OCI-LY3 (cell line): ENCODE measurements around the gene OCRL.
A peak's percentile ranks its signal among the peaks of the same experiment; 100 is the strongest.

Experiments used
- H2AFZ ChIP-seq: fragments of 200-600, 300-600 bp; shearing (Covaris generic); 2 replicates; pipeline ENCODE4 v1.6.0; 2014; ENCODE audit warnings: antibody characterized with exemption, low read depth, low read length
- H3K27ac ChIP-seq: fragments of 200-600, 300-600 bp; sonication (generic); 2 replicates; pipeline ENCODE4 v1.5.1; 2014; ENCODE audit warnings: mild to moderate bottlenecking, low read length, moderate library complexity, mixed read lengths
- H3K27me3 ChIP-seq: fragments of 200-600, 300-600 bp; sonication (generic); 2 replicates; pipeline ENCODE4 v1.6.1; 2014; ENCODE audit warnings: low read depth, low read length, mixed read lengths
- H3K36me3 ChIP-seq: fragments of 200-600, 300-600 bp; sonication (generic); replicated peaks from 2 replicates; pipeline ENCODE3; 2014; ENCODE audit warnings: low read depth, low read length, mixed read lengths
- H3K4me1 ChIP-seq: fragments of 300-600, 200-600 bp; sonication (generic); 2 replicates; pipeline ENCODE4 v1.6.1; 2014; ENCODE audit warnings: low read length, mixed read lengths
- H3K4me2 ChIP-seq: fragments of 200-600, 300-600 bp; sonication (generic); 2 replicates; pipeline ENCODE4 v1.6.1; 2014; ENCODE audit warnings: low read length, mixed read lengths
- H3K4me3 ChIP-seq: fragments of 300-600, 200-600 bp; sonication (generic); 2 replicates; pipeline ENCODE4 v1.5.1; 2014; ENCODE audit warnings: antibody characterized with exemption, mild to moderate bottlenecking, low read length, moderate library complexity
- H3K79me2 ChIP-seq: fragments of 300-600, 200-600 bp; shearing (Covaris generic); 2 replicates; pipeline ENCODE4 v1.6.1; 2014; ENCODE audit warnings: mild to moderate bottlenecking, low read length, mixed read lengths
- H3K9ac ChIP-seq: fragments of 300-600, 200-600 bp; shearing (Covaris generic); 2 replicates; pipeline ENCODE4 v1.6.0; 2014; ENCODE audit warnings: mild to moderate bottlenecking, low read length, moderate library complexity
- H3K9me3 ChIP-seq: fragments of 200-600, 300-600 bp; shearing (Covaris generic); 2 replicates; pipeline ENCODE4 v1.6.1; 2014; ENCODE audit warnings: low read length, mixed read lengths; ENCODE audit not compliant: insufficient read depth
- H4K20me1 ChIP-seq: fragments of 200-600, 300-600 bp; sonication (generic); 2 replicates; pipeline ENCODE4 v1.6.1; 2016; ENCODE audit warnings: low read length, mixed read lengths; ENCODE audit not compliant: insufficient read depth
- CTCF ChIP-seq: fragments of 200-600, 300-600 bp; sonication (generic); IDR thresholded peaks from 2 replicates; pipeline ENCODE4 v1.5.1; 2014; ENCODE audit warnings: antibody characterized with exemption, low read length, low read depth
- EZH2phosphoT487 ChIP-seq: fragments of 200-600 bp; shearing (Covaris generic); IDR thresholded peaks from 2 replicates; pipeline ENCODE4 v1.6.1; 2018; ENCODE audit warnings: antibody characterized with exemption, mixed run types, low read depth

Gene OCRL

GRCh38 chrX:129599499-129599898 is 59.4 kb downstream of the OCRL start:
- no peaks in the 10 kb centered on the region for H3K9me3 ChIP-seq
- H4K20me1 ChIP-seq: no peaks in the 10 kb centered on the region
- no peaks in the 10 kb centered on the region for H3K79me2 ChIP-seq
- H3K9ac ChIP-seq: no peak overlapping the region
- no peak overlapping the region for H3K4me3 ChIP-seq
- no peak overlapping the region for H3K4me2 ChIP-seq
- H3K4me1 ChIP-seq: peaks cover 7% of the 10 kb centered on the region
- no peaks in the 10 kb centered on the region for H3K36me3 ChIP-seq
- H2AFZ ChIP-seq: no peak overlapping the region
- no peak overlapping the region for H3K27ac ChIP-seq
- TF ChIP-seq CTCF: no peak
- no peak for TF ChIP-seq EZH2phosphoT487
- no peaks in the 10 kb centered on the region for H3K27me3 ChIP-seq

- H2AFZ ChIP-seq: no peak overlapping the region
- H3K27me3 ChIP-seq: no peaks in the 10 kb centered on the region
- no peak overlapping the region for H3K4me2 ChIP-seq
- H3K9me3 ChIP-seq: no peaks in the 10 kb centered on the region
- no peak overlapping the region for H3K27ac ChIP-seq
- no peak overlapping the region for H3K9ac ChIP-seq
- H3K4me1 ChIP-seq: peaks cover 12% of the 10 kb centered on the region
- H3K36me3 ChIP-seq: no peaks in the 10 kb centered on the region
- H3K79me2 ChIP-seq: no peaks in the 10 kb centered on the region
- no peak overlapping the region for H3K4me3 ChIP-seq
- TF ChIP-seq EZH2phosphoT487: no peak
- H4K20me1 ChIP-seq: no peaks in the 10 kb centered on the region
Observed at GRCh38 chrX:129599996-129600395, 59.9 kb downstream of the OCRL start.

GRCh38 chrX:129600981-129601424 is 60.9 kb downstream of the OCRL start:
- Histone ChIP-seq H3K4me2 (no peak overlapping the region), H3K9me3 (no peaks in the 10 kb centered on the region), H3K4me1 (peaks cover 16% of the 10 kb centered on the region), H3K4me3 (no peak overlapping the region), H3K79me2 (no peaks in the 10 kb centered on the region), H3K9ac (no peak overlapping the region), H4K20me1 (no peaks in the 10 kb centered on the region), H2AFZ (no peak overlapping the region), H3K27ac (no peak overlapping the region), H3K36me3 (no peaks in the 10 kb centered on the region), H3K27me3 (no peaks in the 10 kb centered on the region)
- no peak for TF ChIP-seq EZH2phosphoT487
- TF ChIP-seq CTCF: peak; percentile 55

- H2AFZ ChIP-seq: 0 out of 2 replicates have a peak overlapping the region, but pooled peaks have one; percentile 46
- H4K20me1 ChIP-seq: no peaks in the 10 kb centered on the region
- H3K4me3 ChIP-seq: peak overlapping the region; percentile 65
- H3K4me2 ChIP-seq: peak overlapping the region; percentile 79
- H3K9me3 ChIP-seq: no peaks in the 10 kb centered on the region
- H3K79me2 ChIP-seq: no peaks in the 10 kb centered on the region
- H3K9ac ChIP-seq: no peak overlapping the region
- no peaks in the 10 kb centered on the region for H3K36me3 ChIP-seq
- H3K4me1 ChIP-seq: peaks cover 16% of the 10 kb centered on the region
- no peaks in the 10 kb centered on the region for H3K27me3 ChIP-seq
- TF ChIP-seq CTCF: peak; percentile 65
- no peak for TF ChIP-seq EZH2phosphoT487
- no peak overlapping the region for H3K27ac ChIP-seq
Observed at GRCh38 chrX:129606918-129607317, 66.9 kb downstream of the OCRL start.
